ENCODE data around the gene SRSF5. TPM values are rescaled to one million over a fixed set of nuclear protein-coding genes. Genes with fewer than 3 reads are reported as not detected.
"Not testable (repeated sequence)": the region's sequence is repeated elsewhere in the genome, so short reads cannot be mapped to it uniquely, and the experiment has no call there.

Gene SRSF5
- total RNA-seq, 1 donor from 2014 or later = 319 TPM

DNA sequence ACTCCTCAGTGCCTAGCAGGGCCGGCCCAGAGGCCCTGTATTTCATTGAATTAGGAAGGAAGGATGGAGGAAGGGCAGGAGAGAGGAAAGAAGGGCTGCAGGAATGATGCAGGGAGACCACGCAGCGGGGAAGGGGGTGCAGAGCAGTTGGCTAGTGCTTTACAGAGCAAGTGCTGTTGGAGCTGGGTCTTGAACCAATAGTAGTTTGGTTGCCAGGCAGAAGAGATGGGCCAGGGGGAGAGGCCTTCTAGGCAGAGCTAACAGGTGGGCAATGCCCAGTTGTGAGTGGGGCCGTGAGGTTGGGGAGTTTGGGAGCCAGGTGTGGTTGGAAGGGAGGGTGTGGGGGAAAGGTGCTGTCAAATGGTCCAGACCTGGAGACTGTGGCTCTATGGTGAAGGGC lies 39.1 kb upstream of the SRSF5 start:
- peaks cover 1% of the 10 kb centered on the region for H3K9me3 Mint-ChIP-seq (ENCODE audit: unreplicated experiment)
- no peak overlapping the region for H3K27ac Mint-ChIP-seq (ENCODE audit: unreplicated experiment)
- TF ChIP-seq, protein P1, sequence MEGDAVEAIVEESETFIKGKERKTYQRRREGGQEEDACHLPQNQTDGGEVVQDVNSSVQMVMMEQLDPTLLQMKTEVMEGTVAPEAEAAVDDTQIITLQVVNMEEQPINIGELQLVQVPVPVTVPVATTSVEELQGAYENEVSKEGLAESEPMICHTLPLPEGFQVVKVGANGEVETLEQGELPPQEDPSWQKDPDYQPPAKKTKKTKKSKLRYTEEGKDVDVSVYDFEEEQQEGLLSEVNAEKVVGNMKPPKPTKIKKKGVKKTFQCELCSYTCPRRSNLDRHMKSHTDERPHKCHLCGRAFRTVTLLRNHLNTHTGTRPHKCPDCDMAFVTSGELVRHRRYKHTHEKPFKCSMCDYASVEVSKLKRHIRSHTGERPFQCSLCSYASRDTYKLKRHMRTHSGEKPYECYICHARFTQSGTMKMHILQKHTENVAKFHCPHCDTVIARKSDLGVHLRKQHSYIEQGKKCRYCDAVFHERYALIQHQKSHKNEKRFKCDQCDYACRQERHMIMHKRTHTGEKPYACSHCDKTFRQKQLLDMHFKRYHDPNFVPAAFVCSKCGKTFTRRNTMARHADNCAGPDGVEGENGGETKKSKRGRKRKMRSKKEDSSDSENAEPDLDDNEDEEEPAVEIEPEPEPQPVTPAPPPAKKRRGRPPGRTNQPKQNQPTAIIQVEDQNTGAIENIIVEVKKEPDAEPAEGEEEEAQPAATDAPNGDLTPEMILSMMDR (IDR thresholded peaks at IDR 0.05; ENCODE audit: partially characterized antibody, unreplicated experiment) = no peak
- DNase-seq = no peak
- peaks cover 3% of the 10 kb centered on the region for H3K4me1 Mint-ChIP-seq (ENCODE audit: low read depth, unreplicated experiment)
- H3K4me3 Mint-ChIP-seq (ENCODE audit: unreplicated experiment) = no peak overlapping the region
- no peaks in the 10 kb centered on the region for H3K36me3 Mint-ChIP-seq (ENCODE audit: unreplicated experiment)
- H3K27me3 Mint-ChIP-seq (ENCODE audit: unreplicated experiment) = peaks cover 1% of the 10 kb centered on the region

DNA sequence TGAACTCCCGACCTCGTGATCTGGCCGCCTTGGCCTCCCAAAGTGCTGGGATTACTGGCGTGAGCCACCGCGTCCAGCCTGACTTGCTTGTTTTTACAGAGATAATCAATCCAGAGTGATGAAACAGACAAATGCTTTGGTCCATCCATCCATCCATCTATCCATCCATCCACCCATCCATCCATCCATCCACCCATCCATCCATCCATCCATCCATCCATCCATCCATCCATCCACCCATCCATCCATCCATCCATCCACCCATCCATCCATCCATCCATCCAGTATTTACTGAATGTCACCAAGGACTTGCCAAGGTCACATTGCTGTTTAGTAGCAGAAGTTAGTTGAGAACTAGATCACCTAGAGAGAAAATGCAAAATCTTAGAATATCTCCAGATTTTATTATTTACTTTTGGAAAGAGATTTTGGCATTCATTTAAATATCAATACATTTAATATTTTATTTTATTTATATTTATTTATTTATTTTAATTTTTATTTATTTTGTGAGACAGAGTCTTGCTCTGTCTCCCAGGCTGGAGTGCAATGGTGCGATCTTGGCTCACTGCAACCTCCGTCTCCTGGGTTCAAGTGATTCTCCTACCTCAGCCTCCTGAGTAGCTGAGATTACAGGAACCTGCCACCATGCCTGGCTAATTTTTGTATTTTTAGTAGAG lies 34.9 kb upstream of the SRSF5 start:
- not testable (repeated sequence) for H3K4me3 Mint-ChIP-seq (ENCODE audit: unreplicated experiment); DNase-seq; H3K9me3 Mint-ChIP-seq (ENCODE audit: unreplicated experiment); H3K4me1 Mint-ChIP-seq (ENCODE audit: low read depth, unreplicated experiment); H3K36me3 Mint-ChIP-seq (ENCODE audit: unreplicated experiment); H3K27me3 Mint-ChIP-seq (ENCODE audit: unreplicated experiment); H3K27ac Mint-ChIP-seq (ENCODE audit: unreplicated experiment)

DNA sequence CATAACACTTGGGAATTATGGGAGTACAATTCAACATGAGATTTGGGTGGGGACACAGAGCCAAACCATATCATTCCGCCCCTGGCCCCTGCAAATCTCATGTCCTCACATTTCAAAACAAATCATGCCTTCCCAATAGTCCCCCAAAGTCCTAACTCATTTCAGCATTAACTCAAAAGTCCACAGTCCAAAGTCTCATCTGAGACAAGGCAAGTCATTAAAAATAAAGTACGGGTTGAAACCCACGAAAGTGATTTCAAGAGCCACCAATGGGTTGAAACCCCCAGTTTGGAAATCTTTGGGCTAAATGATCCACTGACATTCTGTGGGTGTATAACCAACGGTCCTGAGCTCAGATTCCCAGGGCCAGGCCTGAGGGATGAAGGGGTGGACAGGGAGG lies 30.5 kb upstream of the SRSF5 start:
- H3K4me1 Mint-ChIP-seq (ENCODE audit: low read depth, unreplicated experiment); H3K9me3 Mint-ChIP-seq (ENCODE audit: unreplicated experiment); DNase-seq; H3K36me3 Mint-ChIP-seq (ENCODE audit: unreplicated experiment); H3K27ac Mint-ChIP-seq (ENCODE audit: unreplicated experiment); H3K4me3 Mint-ChIP-seq (ENCODE audit: unreplicated experiment); H3K27me3 Mint-ChIP-seq (ENCODE audit: unreplicated experiment): not testable (repeated sequence)

DNA sequence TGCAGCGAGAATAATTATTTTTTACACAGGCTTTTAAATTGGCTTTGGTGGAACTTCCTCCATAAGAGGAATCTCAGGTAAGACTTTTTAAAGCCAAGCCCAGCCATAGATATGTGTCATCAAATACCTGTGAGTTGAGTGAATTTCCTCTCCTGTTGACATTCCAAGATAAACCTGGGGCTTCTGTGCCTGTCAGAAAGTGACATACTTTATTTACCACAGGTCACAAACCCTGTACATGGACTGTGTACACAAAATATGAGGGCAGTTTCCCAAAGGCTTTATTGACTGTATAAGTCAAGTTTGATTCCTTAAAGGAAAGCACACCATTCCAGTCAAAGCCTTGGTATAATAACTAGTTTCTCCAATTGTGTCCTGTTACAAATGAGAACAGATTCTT lies 25.9 kb upstream of the SRSF5 start:
- no peak for DNase-seq
- Mint-ChIP-seq H3K4me3 (ENCODE audit: unreplicated experiment) (no peak overlapping the region), H3K27ac (ENCODE audit: unreplicated experiment) (no peak overlapping the region), H3K27me3 (ENCODE audit: unreplicated experiment) (no peaks in the 10 kb centered on the region), H3K4me1 (ENCODE audit: low read depth, unreplicated experiment) (no peaks in the 10 kb centered on the region), H3K9me3 (ENCODE audit: unreplicated experiment) (peaks cover 2% of the 10 kb centered on the region), H3K36me3 (ENCODE audit: unreplicated experiment) (peaks cover 7% of the 10 kb centered on the region)
- TF ChIP-seq, protein P1 (IDR thresholded peaks at IDR 0.05; ENCODE audit: partially characterized antibody, unreplicated experiment) = no peak

DNA sequence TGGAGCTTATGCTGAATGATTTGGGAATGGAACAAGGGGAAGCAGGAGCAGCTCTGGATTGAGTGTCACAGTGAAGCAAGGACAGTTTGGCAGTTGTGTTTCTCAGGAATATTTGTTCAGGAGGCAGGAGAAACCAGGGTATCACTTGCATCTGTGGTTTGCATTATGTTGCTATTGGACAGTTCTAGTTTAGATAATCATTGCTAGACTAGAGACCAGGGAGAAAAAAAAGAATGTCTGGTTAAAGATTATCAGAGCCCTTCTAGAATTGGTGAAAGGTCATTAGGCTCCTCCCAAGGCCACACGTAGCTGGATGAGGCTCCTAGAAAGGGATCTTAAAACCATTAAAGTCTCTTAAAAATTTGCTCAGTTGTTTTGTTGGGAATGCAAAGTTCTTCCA lies 17.0 kb upstream of the SRSF5 start:
- no peaks in the 10 kb centered on the region for H3K4me1 Mint-ChIP-seq (ENCODE audit: low read depth, unreplicated experiment)
- no peak for DNase-seq
- H3K36me3 Mint-ChIP-seq (ENCODE audit: unreplicated experiment) = no peaks in the 10 kb centered on the region
- H3K9me3 Mint-ChIP-seq (ENCODE audit: unreplicated experiment) = no peaks in the 10 kb centered on the region
- no peak overlapping the region for H3K4me3 Mint-ChIP-seq (ENCODE audit: unreplicated experiment)
- H3K27me3 Mint-ChIP-seq (ENCODE audit: unreplicated experiment) = no peaks in the 10 kb centered on the region
- TF ChIP-seq, protein P1 (IDR thresholded peaks at IDR 0.05; ENCODE audit: partially characterized antibody, unreplicated experiment) = no peak
- no peak overlapping the region for H3K27ac Mint-ChIP-seq (ENCODE audit: unreplicated experiment)

DNA sequence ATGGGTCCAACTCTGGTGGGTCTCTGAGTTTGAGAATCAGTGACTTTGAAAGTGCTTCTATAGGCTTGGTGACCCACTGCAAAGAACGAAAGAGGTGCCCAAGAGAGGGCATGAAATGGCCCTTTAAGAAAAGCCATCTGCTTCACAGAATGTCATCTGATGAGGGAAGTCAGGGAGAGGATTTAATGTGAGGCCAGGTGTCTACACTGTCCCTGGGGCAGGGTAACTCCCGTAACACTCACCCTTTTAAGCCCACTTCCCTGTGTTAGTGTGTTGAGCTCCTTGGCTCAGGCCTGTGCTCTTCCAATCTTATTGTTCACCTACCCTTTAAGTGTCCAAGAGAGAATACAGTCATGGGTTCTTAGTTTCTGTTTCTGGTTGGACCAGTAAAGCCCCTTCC lies 16.4 kb upstream of the SRSF5 start:
- Mint-ChIP-seq H3K4me3 (ENCODE audit: unreplicated experiment) (no peak overlapping the region), H3K27ac (ENCODE audit: unreplicated experiment) (no peak overlapping the region), H3K36me3 (ENCODE audit: unreplicated experiment) (no peaks in the 10 kb centered on the region), H3K27me3 (ENCODE audit: unreplicated experiment) (no peaks in the 10 kb centered on the region), H3K4me1 (ENCODE audit: low read depth, unreplicated experiment) (no peaks in the 10 kb centered on the region), H3K9me3 (ENCODE audit: unreplicated experiment) (no peaks in the 10 kb centered on the region)
- no peak for DNase-seq
- TF ChIP-seq, protein P1 (IDR thresholded peaks at IDR 0.05; ENCODE audit: partially characterized antibody, unreplicated experiment) = no peak

Measured in glutamatergic neuron (in vitro differentiated cells).